ENCODE data around the gene GGNBP2. TPM values are rescaled to one million over a fixed set of nuclear protein-coding genes. Genes with fewer than 3 reads are reported as not detected.

The GGNBP2 gene
- total RNA-seq, 1 donor = 177 TPM

Other genes starting within 250 kb of the GGNBP2 start
- gene TBC1D3G, start 221.0 kb upstream of the GGNBP2 start, total RNA-seq = not detected
- not detected for gene TBC1D3H, start 156.5 kb upstream of the GGNBP2 start, total RNA-seq
- 42.8 TPM for gene ZNHIT3, start 58.2 kb upstream of the GGNBP2 start, total RNA-seq
- gene MYO19, start 10.1 kb upstream of the GGNBP2 start, total RNA-seq = 36.8 TPM
- gene PIGW, start 9.9 kb upstream of the GGNBP2 start, total RNA-seq = 2.6 TPM
- 1.8 TPM for gene DHRS11, start 47.0 kb downstream of the GGNBP2 start, total RNA-seq
- gene MRM1, start 56.7 kb downstream of the GGNBP2 start, total RNA-seq = 1.5 TPM

All from mononuclear cell (primary cell).